Duodenal mucosa (tissue), 2 donors: Measurements from ENCODE around the gene IL1R1.
A peak's percentile ranks its signal among the peaks of the same experiment; 100 is the strongest.

ENCODE experiments used
- H3K27ac ChIP-seq: one replicate; pipeline ENCODE4 v1.7.0; 2013; ENCODE audit warnings: low read depth, low read length
- H3K27me3 ChIP-seq, 2 donors: one replicate each; pipeline ENCODE4 v1.7.0; 2013; ENCODE audit warnings: low read length in 2 of 2, control low read depth in 1 of 2; ENCODE audit not compliant: insufficient read depth in 2 of 2, control insufficient read depth in 1 of 2
- H3K36me3 ChIP-seq, 2 donors: one replicate each; pipeline ENCODE4 v1.7.0; 2013; ENCODE audit warnings: low read length in 2 of 2, control low read depth in 1 of 2; ENCODE audit not compliant: insufficient read depth in 2 of 2, control insufficient read depth in 1 of 2
- H3K4me1 ChIP-seq, 2 donors: one replicate each; pipeline ENCODE4 v1.7.0; 2013; ENCODE audit warnings: low read length in 2 of 2, control low read depth in 1 of 2; ENCODE audit not compliant: insufficient read depth in 2 of 2, control insufficient read depth in 1 of 2
- H3K4me3 ChIP-seq, 2 donors: one replicate each; pipeline ENCODE4 v1.7.0; 2013; ENCODE audit warnings: low read length in 2 of 2, low read depth in 1 of 2
- H3K9ac ChIP-seq, 2 donors: one replicate each; pipeline ENCODE4 v1.7.0; 2013; ENCODE audit warnings: low read length in 2 of 2, low read depth in 1 of 2
- H3K9me3 ChIP-seq, 2 donors: one replicate each; pipeline ENCODE4 v1.7.0; 2013; ENCODE audit warnings: low read length in 2 of 2, control low read depth in 1 of 2; ENCODE audit not compliant: control insufficient read depth in 1 of 2

The IL1R1 gene

DNA sequence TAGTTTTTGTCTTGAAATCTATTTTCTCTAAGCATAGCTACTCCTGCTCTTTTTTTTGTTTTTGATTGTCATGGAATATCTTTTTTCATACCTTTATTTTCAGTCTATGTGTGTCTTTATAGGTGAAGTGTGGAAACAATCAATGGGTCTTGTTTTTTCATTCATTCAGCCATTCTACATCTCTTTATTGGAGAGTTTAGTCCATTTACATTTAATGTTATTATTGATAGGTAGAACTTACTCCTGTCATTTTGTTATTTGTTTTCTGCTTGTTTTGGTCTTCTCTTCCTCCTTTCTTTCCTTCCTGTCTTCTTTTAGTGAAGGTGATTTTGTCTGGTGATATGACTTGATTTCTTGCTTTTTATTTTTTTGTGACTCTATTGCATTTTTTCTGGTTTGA, 62.1 kb downstream of the IL1R1 start:
- Histone ChIP-seq H3K27ac (no peak overlapping the region), H3K27me3 (no peaks in the 10 kb centered on the region), H3K9ac (no peak overlapping the region), H3K4me1 (no peaks in the 10 kb centered on the region), H3K9me3 (no peaks in the 10 kb centered on the region), H3K4me3 (no peak overlapping the region), H3K36me3 (no peaks in the 10 kb centered on the region)

DNA sequence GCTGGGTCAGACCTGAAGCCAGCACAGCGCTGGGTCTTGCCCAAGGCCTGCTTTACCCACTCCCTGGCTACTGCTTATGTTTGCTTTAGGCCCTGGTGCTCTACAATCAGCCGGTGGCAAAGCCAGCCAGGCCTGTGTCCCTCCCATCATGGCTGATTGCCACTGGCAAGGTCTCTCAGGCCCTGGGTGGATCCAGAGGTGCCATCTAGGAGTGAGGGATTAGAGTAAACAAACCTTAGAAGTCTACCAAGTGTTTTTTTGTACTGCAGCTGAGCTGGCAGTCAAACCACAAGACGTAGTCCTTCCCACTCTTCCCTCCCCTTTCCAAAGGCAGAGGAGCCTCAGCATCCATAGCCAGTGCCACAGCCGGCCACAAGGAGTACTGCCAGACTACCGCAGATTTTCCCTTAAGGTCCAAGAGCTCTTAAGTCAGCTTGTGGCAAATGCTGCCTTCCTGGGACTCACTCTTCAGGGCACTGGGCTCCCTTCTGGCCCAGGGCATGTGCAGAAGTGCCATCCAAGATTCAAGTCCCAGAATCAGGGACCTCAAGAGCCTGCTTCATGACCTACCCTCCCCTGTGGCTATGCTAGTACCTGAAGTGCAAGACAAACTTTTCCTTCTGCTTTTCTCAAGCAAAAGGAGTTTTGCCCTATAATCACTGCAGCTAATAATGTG, 64.3 kb downstream of the IL1R1 start:
- Histone ChIP-seq H3K4me1 (no peaks in the 10 kb centered on the region), H3K4me3 (no peak overlapping the region), H3K27me3 (no peaks in the 10 kb centered on the region), H3K9ac (no peak overlapping the region), H3K27ac (no peak overlapping the region), H3K36me3 (no peaks in the 10 kb centered on the region), H3K9me3 (no peaks in the 10 kb centered on the region)

DNA sequence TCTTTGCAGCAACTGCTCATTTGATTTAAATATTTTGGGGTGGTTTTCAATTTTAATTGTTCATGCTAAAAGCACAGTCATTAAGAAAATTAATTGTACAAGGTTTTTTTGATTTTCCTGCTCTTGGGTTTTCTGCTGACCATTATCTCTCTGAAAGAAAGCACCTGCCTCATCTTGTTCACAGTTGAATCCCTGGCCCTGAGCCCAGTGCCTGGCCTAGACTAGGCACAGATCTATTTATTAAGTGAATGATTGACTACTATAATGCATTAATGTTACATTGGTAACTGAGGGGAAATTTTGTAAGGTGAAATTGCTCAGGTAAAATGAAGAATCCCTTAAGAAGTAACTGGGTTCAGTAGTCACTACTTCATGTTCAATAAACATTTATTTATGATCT, 66.2 kb downstream of the IL1R1 start:
- H3K4me3 ChIP-seq, result no peak overlapping the region
- H3K36me3 ChIP-seq, result no peaks in the 10 kb centered on the region
- no peaks in the 10 kb centered on the region for H3K9me3 ChIP-seq
- no peak overlapping the region for H3K27ac ChIP-seq
- no peaks in the 10 kb centered on the region for H3K27me3 ChIP-seq
- no peaks in the 10 kb centered on the region for H3K4me1 ChIP-seq
- H3K9ac ChIP-seq, result no peak overlapping the region

DNA sequence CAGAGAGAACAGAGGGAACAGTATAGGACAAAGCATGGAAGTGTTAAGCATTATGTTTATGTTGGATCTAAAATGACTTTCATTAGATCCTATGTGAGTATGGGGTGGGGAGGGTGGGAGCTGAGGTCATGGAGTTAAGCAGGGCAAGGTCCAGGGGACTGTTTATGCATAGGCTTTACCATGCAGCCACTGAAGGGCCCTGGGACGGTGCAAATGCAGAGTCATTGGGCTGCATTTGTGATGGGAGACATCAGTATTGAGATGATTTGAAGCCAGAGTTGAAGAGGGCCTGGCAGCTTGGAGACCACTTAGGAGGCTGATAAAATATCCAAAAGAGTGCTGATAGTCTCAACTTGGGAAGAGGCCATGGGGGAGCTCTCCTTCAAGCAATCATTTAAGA, 66.9 kb downstream of the IL1R1 start:
- H3K27ac ChIP-seq, result no peak overlapping the region
- no peaks in the 10 kb centered on the region for H3K4me1 ChIP-seq
- no peaks in the 10 kb centered on the region for H3K27me3 ChIP-seq
- H3K9ac ChIP-seq, result no peak overlapping the region
- H3K9me3 ChIP-seq, result no peaks in the 10 kb centered on the region
- H3K36me3 ChIP-seq, result no peaks in the 10 kb centered on the region
- H3K4me3 ChIP-seq, result no peak overlapping the region

DNA sequence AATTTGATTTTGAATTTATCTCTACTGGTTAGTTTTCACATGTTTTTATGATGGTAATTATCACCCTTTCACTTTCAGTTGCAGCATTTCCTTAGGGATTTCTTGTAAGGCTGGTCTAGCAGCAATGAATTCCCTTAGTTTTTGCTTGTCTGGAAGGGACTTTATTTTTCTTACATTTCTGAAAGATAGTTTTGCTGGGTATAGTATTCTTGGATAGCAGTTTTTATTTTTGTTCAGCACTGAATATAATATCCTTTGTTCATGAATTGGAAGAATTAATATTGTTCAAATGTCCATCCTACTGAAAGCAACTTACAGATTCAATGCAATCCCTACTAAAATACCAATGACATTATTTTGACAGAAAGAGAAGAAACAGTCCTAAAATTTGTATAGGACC, 74.5 kb downstream of the IL1R1 start:
- no peaks in the 10 kb centered on the region for H3K36me3 ChIP-seq

DNA sequence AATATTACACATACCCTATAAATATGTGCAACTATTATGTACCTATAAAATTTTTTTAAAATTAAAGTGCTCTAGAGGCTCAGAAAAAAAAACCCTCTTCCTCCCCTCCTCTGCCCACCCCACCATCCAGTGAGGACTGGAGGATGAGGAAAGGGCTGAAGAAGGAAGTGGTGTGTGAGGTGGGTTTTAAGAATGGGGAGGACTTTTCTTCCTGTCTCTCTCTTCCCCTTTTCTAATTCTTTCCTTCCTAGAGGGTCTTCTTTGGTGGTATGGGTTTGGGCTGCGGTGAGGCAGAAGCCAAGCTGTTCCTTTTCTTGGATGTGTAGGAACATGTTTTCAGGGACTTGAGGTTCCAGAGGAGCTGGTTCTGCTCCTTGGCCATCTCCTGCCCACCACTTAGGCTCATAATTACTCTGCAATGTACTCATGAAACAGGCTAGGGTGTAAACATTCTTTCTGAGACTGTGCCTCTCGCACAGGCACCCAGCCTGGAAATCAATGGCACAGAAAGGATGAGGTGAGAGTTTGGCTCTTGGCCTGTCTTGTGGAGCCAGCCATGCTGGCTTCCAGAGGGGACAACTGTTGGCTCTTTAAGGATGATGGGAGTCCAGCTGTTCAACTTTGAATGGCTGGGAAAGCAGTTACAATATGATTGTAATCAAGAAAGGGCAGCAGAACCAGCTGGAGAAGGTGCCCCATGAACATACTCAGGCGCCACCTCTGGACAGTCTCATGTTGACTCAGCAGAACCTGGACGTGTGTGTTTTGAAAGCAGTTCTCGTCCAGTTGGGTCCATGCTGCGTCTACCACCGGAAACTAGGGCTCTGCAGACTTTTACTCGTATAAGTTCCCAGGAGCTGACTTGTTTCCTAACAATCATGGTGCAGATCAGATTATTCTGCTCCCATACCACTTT, 82.5 kb downstream of the IL1R1 start:
- no peaks in the 10 kb centered on the region for H3K27me3 ChIP-seq
- H3K36me3 ChIP-seq, result no peaks in the 10 kb centered on the region
- no peak overlapping the region for H3K27ac ChIP-seq
- H3K9me3 ChIP-seq, result no peaks in the 10 kb centered on the region
- H3K4me1 ChIP-seq, result peaks cover 11 to 18% of the 10 kb centered on the region in 2 donors
- no peak overlapping the region for H3K9ac ChIP-seq
- no peak overlapping the region for H3K4me3 ChIP-seq

More for the DNA sequence above, 74.5 kb downstream of the IL1R1 start:
- H3K27me3 ChIP-seq, result no peaks in the 10 kb centered on the region
- H3K9ac ChIP-seq, result no peak overlapping the region
- H3K4me1 ChIP-seq, result no peaks in the 10 kb centered on the region
- no peak overlapping the region for H3K27ac ChIP-seq
- peaks cover 11 to 26% of the 10 kb centered on the region in 2 donors for H3K9me3 ChIP-seq
- no peak overlapping the region for H3K4me3 ChIP-seq

DNA sequence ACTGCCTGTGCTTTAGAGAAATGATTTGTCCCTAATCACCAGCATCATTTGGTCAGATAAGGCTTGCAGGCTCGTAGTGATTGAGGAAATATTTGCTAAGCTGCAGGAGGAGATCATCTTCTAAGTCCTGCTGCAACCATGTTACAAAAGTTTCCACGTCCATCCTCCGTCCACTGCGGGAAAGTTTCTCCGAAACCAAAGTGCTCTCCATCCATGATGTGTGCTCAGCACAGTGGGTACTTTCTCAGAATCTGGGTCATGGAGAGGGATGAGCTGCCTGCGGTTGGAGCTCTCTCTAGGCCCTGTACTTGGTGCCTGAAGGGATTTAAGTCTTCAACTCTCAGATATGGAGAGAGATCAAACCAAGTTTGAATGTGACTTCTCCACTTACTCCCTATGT, 83.6 kb downstream of the IL1R1 start:
- no peaks in the 10 kb centered on the region for H3K36me3 ChIP-seq
- H3K27ac ChIP-seq, result no peak overlapping the region
- H3K9ac ChIP-seq, result no peak overlapping the region
- no peaks in the 10 kb centered on the region for H3K27me3 ChIP-seq
- no peak overlapping the region for H3K4me3 ChIP-seq
- peaks cover 11 to 18% of the 10 kb centered on the region in 2 donors for H3K4me1 ChIP-seq
- no peaks in the 10 kb centered on the region for H3K9me3 ChIP-seq

DNA sequence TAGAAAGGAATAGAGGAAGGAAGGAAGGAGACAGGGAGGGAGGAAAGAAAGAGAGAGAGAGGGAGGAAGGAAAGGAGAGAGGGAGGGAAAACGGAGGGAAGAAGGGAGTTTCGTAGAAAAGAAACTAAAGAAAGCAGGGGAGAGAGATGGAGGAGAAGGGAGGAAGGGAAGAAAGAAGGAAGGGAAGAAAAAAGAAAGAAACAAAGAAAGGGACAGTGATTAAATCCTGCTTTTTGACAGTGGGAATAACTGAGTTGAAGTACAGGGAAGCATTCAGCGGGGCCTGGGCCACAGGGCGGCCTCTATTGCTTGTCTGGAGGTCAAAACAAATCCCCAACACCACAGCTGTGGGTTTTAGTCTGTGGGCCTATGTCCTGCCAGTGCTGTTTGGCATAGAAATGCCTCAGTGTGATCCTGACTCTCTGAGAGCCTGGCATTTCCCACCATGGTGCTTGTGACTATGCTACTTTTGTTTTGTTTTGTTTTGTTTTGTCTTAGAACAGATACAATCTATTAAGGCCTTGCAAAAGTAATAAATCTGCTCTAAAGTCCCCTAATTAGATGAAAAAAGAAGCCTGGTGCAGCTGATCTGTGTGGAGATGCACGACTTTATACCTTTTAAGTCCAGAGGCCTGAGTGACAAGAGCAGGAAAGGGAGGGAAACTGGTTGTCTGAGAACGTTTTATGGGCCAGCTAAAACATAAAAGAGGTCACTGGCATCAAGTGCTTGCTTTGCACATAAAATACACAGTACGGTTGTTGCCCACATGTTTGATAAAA, 84.3 kb downstream of the IL1R1 start:
- H3K9me3 ChIP-seq, result no peaks in the 10 kb centered on the region
- no peaks in the 10 kb centered on the region for H3K27me3 ChIP-seq
- H3K4me3 ChIP-seq, result no peak overlapping the region
- peaks cover 11 to 18% of the 10 kb centered on the region in 2 donors for H3K4me1 ChIP-seq
- no peaks in the 10 kb centered on the region for H3K36me3 ChIP-seq
- H3K27ac ChIP-seq, result peak overlapping the region; percentile 83
- H3K9ac ChIP-seq, result peak overlapping the region in 1 of 2 donors; percentile 44

DNA sequence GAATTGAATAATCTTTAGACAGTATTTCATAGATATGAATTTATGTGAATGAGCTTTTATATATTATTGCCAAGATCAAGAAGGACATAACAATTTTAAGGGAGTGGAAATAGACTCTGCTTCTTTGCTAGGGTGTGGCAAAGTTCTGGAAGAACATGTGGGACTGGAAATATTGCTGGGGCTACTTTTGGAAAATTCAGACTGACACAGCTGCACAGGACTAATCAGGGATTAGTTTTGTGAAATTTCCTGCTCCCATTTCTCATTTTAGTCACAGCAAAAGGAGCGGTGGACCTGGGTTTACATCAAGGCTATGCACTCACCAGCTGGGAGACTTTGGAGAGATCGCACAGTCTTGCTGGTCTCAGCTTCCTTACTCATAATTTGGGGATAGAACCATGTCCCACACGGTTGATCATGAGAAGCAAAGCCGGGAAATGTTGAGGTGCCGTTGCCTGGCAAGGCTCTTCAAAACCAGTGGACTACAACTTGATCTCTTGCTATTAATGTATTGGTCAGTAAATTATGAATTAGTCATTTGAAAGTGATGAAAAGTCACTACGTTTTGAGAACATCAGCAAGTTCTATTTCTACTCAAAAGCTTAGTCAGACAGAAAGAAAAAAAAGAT, 86.7 kb downstream of the IL1R1 start:
- Histone ChIP-seq H3K27ac (no peak overlapping the region), H3K4me1 (peaks cover 11 to 18% of the 10 kb centered on the region in 2 donors)

More for the DNA sequence above, 86.7 kb downstream of the IL1R1 start:
- Histone ChIP-seq H3K9me3 (no peaks in the 10 kb centered on the region), H3K36me3 (no peaks in the 10 kb centered on the region), H3K27me3 (no peaks in the 10 kb centered on the region), H3K4me3 (no peak overlapping the region), H3K9ac (no peak overlapping the region)
